Lower leg skin (tissue), 3 donors: ENCODE data around the gene PANX1.

Experiments used
- POLR2A ChIP-seq, 2 donors: fragments of 450-650 bp; IDR thresholded peaks; one replicate each; pipeline ENCODE4 v1.6.1; 2016 to 2017; ENCODE audit warnings: antibody characterized with exemption in 2 of 2, mild to moderate bottlenecking in 1 of 2, moderate library complexity in 1 of 2
- TF ChIP-seq, protein P1 (sequence below), 3 donors: fragments of 450-650 bp; IDR thresholded peaks; one replicate each; pipeline ENCODE4 v1.5.1; 2016; ENCODE audit warnings: antibody characterized with exemption in 3 of 3, mild to moderate bottlenecking in 3 of 3, moderate library complexity in 2 of 3

DNA sequence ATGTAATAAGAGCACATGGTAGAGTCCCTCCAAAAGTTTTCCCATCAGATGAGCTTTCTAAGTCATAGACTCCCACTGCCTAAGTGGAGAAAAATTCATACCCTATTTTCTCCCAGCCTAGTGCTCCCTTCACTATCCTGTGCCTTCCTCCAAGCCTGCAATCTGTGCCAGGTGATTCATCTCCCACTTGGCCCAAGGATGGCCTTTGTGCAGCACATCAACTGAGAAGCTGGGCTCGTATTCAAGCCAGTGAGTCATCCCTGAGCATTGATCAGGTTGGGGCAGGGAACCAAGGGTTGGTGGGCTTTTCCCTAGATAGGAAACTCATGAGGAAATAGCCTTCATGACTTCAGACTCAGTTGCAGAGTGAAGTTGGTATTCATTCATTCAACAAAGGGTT lies 64.6 kb downstream of the PANX1 start:
- no peak for TF ChIP-seq POLR2A (IDR thresholded peaks at IDR 0.05)
- TF ChIP-seq, protein P1, sequence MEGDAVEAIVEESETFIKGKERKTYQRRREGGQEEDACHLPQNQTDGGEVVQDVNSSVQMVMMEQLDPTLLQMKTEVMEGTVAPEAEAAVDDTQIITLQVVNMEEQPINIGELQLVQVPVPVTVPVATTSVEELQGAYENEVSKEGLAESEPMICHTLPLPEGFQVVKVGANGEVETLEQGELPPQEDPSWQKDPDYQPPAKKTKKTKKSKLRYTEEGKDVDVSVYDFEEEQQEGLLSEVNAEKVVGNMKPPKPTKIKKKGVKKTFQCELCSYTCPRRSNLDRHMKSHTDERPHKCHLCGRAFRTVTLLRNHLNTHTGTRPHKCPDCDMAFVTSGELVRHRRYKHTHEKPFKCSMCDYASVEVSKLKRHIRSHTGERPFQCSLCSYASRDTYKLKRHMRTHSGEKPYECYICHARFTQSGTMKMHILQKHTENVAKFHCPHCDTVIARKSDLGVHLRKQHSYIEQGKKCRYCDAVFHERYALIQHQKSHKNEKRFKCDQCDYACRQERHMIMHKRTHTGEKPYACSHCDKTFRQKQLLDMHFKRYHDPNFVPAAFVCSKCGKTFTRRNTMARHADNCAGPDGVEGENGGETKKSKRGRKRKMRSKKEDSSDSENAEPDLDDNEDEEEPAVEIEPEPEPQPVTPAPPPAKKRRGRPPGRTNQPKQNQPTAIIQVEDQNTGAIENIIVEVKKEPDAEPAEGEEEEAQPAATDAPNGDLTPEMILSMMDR (IDR thresholded peaks at IDR 0.05) = no peak
